GM06990 (cell line): Measurements from ENCODE around the gene ENOX2.

ENCODE experiments used
- DNase-seq: peaks from one replicate; pipeline ENCODE4 v3.0.0-alpha.2; 2011; ENCODE audit not compliant: insufficient read length; ENCODE audit errors: extremely low read depth
- H3K27me3 ChIP-seq: replicated peaks from 2 replicates; pipeline ENCODE4 v1.6.0; 2011; ENCODE audit warnings: low read length; ENCODE audit not compliant: control insufficient read depth, insufficient read depth
- H3K36me3 ChIP-seq: 2 replicates; pipeline ENCODE4 v1.5.1; 2011; ENCODE audit warnings: low read length; ENCODE audit not compliant: control insufficient read depth, insufficient read depth
- H3K4me3 ChIP-seq: replicated peaks from 2 replicates; pipeline ENCODE4 v1.5.1; 2011; ENCODE audit warnings: low read depth, mild to moderate bottlenecking, control low read depth, low read length
- CTCF ChIP-seq: IDR thresholded peaks from 2 replicates; pipeline ENCODE4 v1.5.1; 2011; ENCODE audit warnings: low read length, control low read depth, mild to moderate bottlenecking, inconsistent platforms; ENCODE audit not compliant: insufficient read depth, poor library complexity, severe bottlenecking

Gene ENOX2

DNA sequence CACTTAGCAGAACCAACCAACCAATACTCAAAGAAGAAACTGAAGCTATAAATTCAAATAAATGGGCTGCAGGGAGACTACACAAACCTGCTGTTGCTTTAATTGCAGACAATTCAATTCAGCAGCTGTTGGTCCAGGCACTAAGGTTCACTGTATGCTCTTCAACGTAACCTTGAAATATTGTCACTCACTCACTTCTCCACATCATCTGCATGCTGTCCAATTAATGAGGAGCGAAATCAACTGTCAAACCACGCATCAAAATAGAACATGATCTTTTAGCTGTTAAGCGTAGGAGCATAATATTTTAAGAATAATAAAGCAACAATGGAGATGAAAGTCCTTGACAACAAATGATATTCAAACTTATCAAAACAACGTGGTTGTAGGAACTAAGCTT lies 17.0 kb downstream of the ENOX2 start:
- H3K4me3 ChIP-seq = no peak overlapping the region
- H3K27me3 ChIP-seq = no peaks in the 10 kb centered on the region
- no peaks in the 10 kb centered on the region for H3K36me3 ChIP-seq
- no peak for TF ChIP-seq CTCF
- DNase-seq = no peak

DNA sequence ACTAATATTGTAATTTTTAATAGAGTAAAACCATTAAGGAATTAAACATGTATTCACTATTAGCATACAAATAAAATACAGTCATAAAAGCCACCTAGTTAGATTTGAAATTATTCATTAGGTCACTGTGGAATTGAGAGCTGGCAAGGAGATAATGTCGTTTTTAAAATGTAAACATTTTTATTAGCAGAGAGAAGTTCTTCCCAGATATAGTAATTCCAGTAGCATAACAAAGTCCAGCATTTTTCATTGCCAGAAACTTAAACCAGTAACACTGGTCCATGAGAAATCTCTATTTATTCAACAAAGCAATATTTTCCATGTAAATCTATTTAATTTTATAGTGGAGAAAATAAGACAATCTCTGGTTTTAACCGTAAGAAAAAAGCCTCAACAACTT lies 17.5 kb downstream of the ENOX2 start:
- Histone ChIP-seq H3K36me3 (no peaks in the 10 kb centered on the region), H3K4me3 (no peak overlapping the region), H3K27me3 (no peaks in the 10 kb centered on the region)
- no peak for TF ChIP-seq CTCF
- no peak for DNase-seq

DNA sequence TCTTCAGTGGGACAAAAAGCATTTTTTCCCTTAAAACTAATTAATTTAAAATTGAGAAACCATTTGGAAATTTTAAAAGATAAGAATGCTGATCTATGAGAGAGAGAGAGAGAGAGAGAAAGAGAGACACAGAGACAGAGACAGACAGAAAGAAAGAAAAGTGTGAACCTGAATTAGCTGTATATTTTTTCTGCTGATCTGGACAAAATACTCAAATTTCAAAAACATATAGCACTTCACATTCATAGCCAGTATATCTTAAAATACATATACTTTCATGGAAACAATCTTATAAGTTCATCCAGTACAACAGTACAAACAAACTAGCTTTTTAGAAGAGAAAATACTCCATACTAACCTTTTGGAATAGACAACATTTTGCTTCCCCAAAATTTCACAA lies 18.4 kb downstream of the ENOX2 start:
- no peak for DNase-seq
- H3K27me3 ChIP-seq = no peaks in the 10 kb centered on the region
- no peaks in the 10 kb centered on the region for H3K36me3 ChIP-seq
- H3K4me3 ChIP-seq = no peak overlapping the region
- no peak for TF ChIP-seq CTCF

- Histone ChIP-seq H3K27me3 (no peaks in the 10 kb centered on the region), H3K4me3 (no peak overlapping the region), H3K36me3 (no peaks in the 10 kb centered on the region)
- no peak for DNase-seq
- TF ChIP-seq CTCF = no peak
These were observed 23.1 kb downstream of the ENOX2 start for GRCh38 chrX:130879869-130880268.

DNA sequence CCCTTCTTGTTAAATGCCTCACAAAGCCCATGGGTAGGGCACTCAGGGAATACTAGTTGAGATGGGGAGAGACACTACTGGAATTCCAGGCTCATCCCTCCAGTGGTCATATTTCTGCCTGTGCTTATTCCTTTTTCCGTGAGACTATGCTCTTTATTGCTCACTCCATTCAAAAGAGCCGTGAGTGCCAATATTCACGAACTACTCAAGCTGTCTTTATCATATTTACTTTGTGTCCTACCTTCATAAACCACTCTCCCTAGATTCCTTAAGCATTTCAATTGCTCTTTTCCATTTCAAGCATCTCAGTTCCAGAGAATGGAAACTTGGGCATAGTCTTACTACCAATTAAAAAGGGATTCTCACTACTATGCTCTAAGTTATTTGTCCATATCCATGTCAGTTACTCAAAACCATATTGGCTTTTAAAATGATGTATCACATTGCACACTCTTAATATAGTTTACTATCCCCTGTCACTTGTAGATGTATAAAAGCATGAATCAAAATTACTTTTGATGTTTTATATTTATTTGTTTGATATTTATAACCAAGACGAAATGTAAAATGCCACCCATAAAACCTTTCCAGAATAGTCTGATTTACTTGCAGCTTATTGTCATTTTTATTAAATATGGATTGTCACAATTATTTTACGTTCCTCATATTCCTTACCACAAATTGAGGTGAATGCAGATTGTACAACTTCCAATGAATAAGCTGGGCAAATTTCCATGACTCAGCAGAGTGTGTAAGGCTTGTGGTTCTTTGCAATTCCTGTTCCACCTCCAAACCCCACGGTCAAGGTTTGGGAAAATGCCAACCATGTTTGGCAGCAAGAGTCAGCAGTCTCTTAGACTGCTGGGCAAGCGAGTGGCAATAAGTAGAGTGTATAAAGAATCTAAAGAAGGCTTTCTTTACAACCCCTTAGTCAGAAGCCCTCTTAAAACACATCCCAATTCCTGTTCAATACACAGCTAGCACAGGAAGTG lies 24.4 kb downstream of the ENOX2 start:
- no peak overlapping the region for H3K4me3 ChIP-seq
- DNase-seq = no peak
- H3K36me3 ChIP-seq = no peaks in the 10 kb centered on the region
- no peak for TF ChIP-seq CTCF
- no peaks in the 10 kb centered on the region for H3K27me3 ChIP-seq
